K562 (cell line): ENCODE results near the gene AIG1. TPM values are rescaled to one million over a fixed set of nuclear protein-coding genes. Genes with fewer than 3 reads are reported as not detected.
A peak's percentile ranks its signal among the peaks of the same experiment; 100 is the strongest.

ENCODE experiments used
- ATAC-seq: fragments of 200-7000 bp; cut with Tn5 transposase; 3 replicates; pipeline ENCODE4 v1.9.1; 2020; ENCODE audit warnings: moderate library complexity
- BruUV-seq: library from RNA; stranded (reverse); fragments of 400-500 nt; replicated peaks from 2 replicates; lab custom pipeline; 2021; lab: Mats Ljungman, UMichigan
- CTCF ChIA-PET: fragments of 300-600 bp; formaldehyde crosslinking; extraction: SDS; loops from one replicate; lab custom pipeline; 2021; ENCODE audit warnings: low intra/inter-chr PET ratio; lab: Yijun Ruan, JAX
- POLR2A ChIA-PET: fragments of 300-600, 350-650 bp; sonication (Branson Sonifier 250); formaldehyde crosslinking; extraction: SDS; loops from one replicate; lab custom pipeline; 2021; ENCODE audit warnings: antibody characterized with exemption, inconsistent platforms; lab: Yijun Ruan, JAX
- DNase-seq, 4 experiments: peaks; one replicate each; pipeline versions ENCODE4 v3.0.0 to v3.0.0-alpha.2; 2011 to 2018; ENCODE audit warnings: low spot score in 3 of 4, mixed read lengths in 3 of 4; ENCODE audit errors: extremely low read depth in 1 of 4
- FAIRE-seq: peaks from 2 replicates; lab custom pipeline; 2011; peaks lifted over from hg19 to GRCh38; lab: Jason Lieb, UNC
- H2AFZ ChIP-seq: 2 replicates; pipeline ENCODE4 v1.6.0; 2011; ENCODE audit warnings: low read depth, low read length, control low read depth, inconsistent platforms
- H3K27ac ChIP-seq: fragments of 200-600 bp; 3 replicates; pipeline ENCODE4 v1.8.0; 2011; ENCODE audit warnings: low read depth, mild to moderate bottlenecking, control low read depth, inconsistent platforms, low read length, moderate library complexity, mixed read lengths; ENCODE audit errors: extremely low read depth
- H3K27me3 ChIP-seq, 2 experiments: fragments of 300-600 bp in 1 of 2; 2 replicates in 1 of 2; 3 replicates in 1 of 2; pipeline versions ENCODE4 v1.6.0 to v1.8.0; 2011; ENCODE audit warnings: inconsistent platforms in 2 of 2, low read length in 2 of 2, mild to moderate bottlenecking in 1 of 2, mixed read lengths in 1 of 2, moderate library complexity in 1 of 2; ENCODE audit not compliant: control insufficient read depth in 2 of 2, insufficient read depth in 2 of 2
- H3K36me3 ChIP-seq: fragments of 300-600 bp; 3 replicates; pipeline ENCODE4 v1.8.0; 2011; ENCODE audit warnings: mild to moderate bottlenecking, low read length, inconsistent platforms; ENCODE audit not compliant: control insufficient read depth, insufficient read depth
- H3K4me1 ChIP-seq, 2 experiments: fragments of 200-600 bp in 1 of 2; replicated peaks in 1 of 2; 2 replicates in 1 of 2; 3 replicates in 1 of 2; pipeline versions ENCODE4 v1.5.1 to v1.8.0; 2011; ENCODE audit warnings: inconsistent platforms in 2 of 2, low read length in 2 of 2, mild to moderate bottlenecking in 1 of 2, mixed read lengths in 1 of 2, moderate library complexity in 1 of 2; ENCODE audit not compliant: control insufficient read depth in 2 of 2, insufficient read depth in 2 of 2
- H3K4me2 ChIP-seq: 2 replicates; pipeline ENCODE4 v1.6.1; 2011; ENCODE audit warnings: low read length, control low read depth, inconsistent platforms, mixed read lengths; ENCODE audit not compliant: insufficient read depth
- H3K4me3 ChIP-seq: fragments of 200-600 bp; sonication (generic), shearing (Covaris generic); 2 replicates; pipeline ENCODE4 v1.5.1; 2016; ENCODE audit warnings: control low read depth, inconsistent platforms
- H3K79me2 ChIP-seq: fragments of 200-600 bp; 3 replicates; pipeline ENCODE4 v1.8.0; 2011; ENCODE audit warnings: low read length, inconsistent platforms; ENCODE audit not compliant: control insufficient read depth, insufficient read depth
- H3K9ac ChIP-seq, 2 experiments: 2 replicates each; pipeline versions ENCODE4 v1.6.0 to v1.6.1; 2011; ENCODE audit warnings: low read depth in 2 of 2, low read length in 2 of 2, control low read depth in 1 of 2, inconsistent platforms in 1 of 2, mild to moderate bottlenecking in 1 of 2, mixed read lengths in 1 of 2; ENCODE audit not compliant: insufficient read depth in 1 of 2
- H3K9me1 ChIP-seq: one replicate; pipeline ENCODE4 v1.6.0; 2011; ENCODE audit warnings: inconsistent platforms, mild to moderate bottlenecking, low read length, moderate library complexity; ENCODE audit not compliant: control insufficient read depth, insufficient read depth
- H3K9me3 ChIP-seq: replicated peaks from 2 replicates; pipeline ENCODE4 v1.5.1; 2011; ENCODE audit warnings: low read depth, low read length, inconsistent platforms; ENCODE audit not compliant: control insufficient read depth, insufficient read depth
- H4K20me1 ChIP-seq: replicated peaks from 2 replicates; pipeline ENCODE4 v1.6.1; 2011; ENCODE audit warnings: low read length, inconsistent platforms, mixed read lengths; ENCODE audit not compliant: control insufficient read depth, insufficient read depth
- ATF6 ChIP-seq: sonication (generic); formaldehyde crosslinking; IDR thresholded peaks from 2 replicates; pipeline ENCODE4 v1.4.0; 2020; ENCODE audit warnings: mild to moderate bottlenecking, missing genetic modification reagents
- BCLAF1 ChIP-seq, 2 experiments: fragments of 450-650 bp in 1 of 2; IDR thresholded peaks; 2 replicates each; pipeline ENCODE4 v1.6.1; 2011 to 2017; ENCODE audit warnings: low read depth in 2 of 2, antibody characterized with exemption in 1 of 2, borderline replicate concordance in 1 of 2, low read length in 1 of 2, mild to moderate bottlenecking in 1 of 2, mixed read lengths in 1 of 2; ENCODE audit not compliant: control insufficient read depth in 1 of 2
- ETV6 ChIP-seq, 3 experiments: fragments of 150-350 bp in 1 of 3; sonication (generic) in 1 of 3; formaldehyde crosslinking in 1 of 3; IDR thresholded peaks; 2 replicates each; pipeline versions ENCODE4 v1.6.1 to v1.8.0; 2014 to 2022; ENCODE audit warnings: borderline replicate concordance in 2 of 3, low read depth in 2 of 3, antibody characterized with exemption in 1 of 3, low read length in 1 of 3, mild to moderate bottlenecking in 1 of 3, missing genetic modification reagents in 1 of 3
- GATAD2A ChIP-seq: fragments of 450-650 bp; IDR thresholded peaks from 2 replicates; pipeline ENCODE4 v1.6.1; 2017
- MCM2 ChIP-seq: fragments of 450-650 bp; IDR thresholded peaks from 2 replicates; pipeline ENCODE4 v1.6.1; 2017; ENCODE audit warnings: low read depth, mild to moderate bottlenecking
- RFX7 ChIP-seq: fragments of 250-450 bp; sonication (Bioruptor Pico); IDR thresholded peaks from 2 replicates; pipeline ENCODE4 v1.5.1; 2021; ENCODE audit warnings: mild to moderate bottlenecking
- SP2 ChIP-seq: IDR thresholded peaks from 2 replicates; pipeline ENCODE4 v1.6.1; 2011; ENCODE audit warnings: mild to moderate bottlenecking, low read depth, low read length, moderate library complexity; ENCODE audit not compliant: poor library complexity, severe bottlenecking; ENCODE audit errors: extremely low read depth
- TCFL5 ChIP-seq: fragments of 250-450 bp; sonication (Bioruptor Pico); conservative IDR thresholded peaks from 2 replicates; pipeline ENCODE4 v1.6.1; 2021; ENCODE audit warnings: mild to moderate bottlenecking, moderate library complexity, matching md5 sums
- TFAM ChIP-seq: fragments of 250-450 bp; sonication (Bioruptor Pico); conservative IDR thresholded peaks from 2 replicates; pipeline ENCODE4 v1.5.0; 2021; ENCODE audit warnings: mild to moderate bottlenecking, moderate library complexity
- ZBTB2 ChIP-seq: fragments of 450-650 bp; IDR thresholded peaks from 2 replicates; pipeline ENCODE4 v1.6.1; 2016; ENCODE audit warnings: antibody characterized with exemption
- ZMIZ1 ChIP-seq, 2 experiments: fragments of 150-350 bp in 1 of 2; IDR thresholded peaks; 2 replicates each; pipeline ENCODE4 v1.6.1; 2012 to 2016; ENCODE audit warnings: low read depth in 2 of 2, low read length in 2 of 2, mild to moderate bottlenecking in 1 of 2, moderate library complexity in 1 of 2
- WGBS: fragments of 100-300 bp; shearing (Covaris generic); methylation state at CpG from one replicate; pipeline ENCODE4 v1.1.6; 2016; ENCODE audit warnings: low coverage, mixed read lengths; ENCODE audit not compliant: insufficient coverage; ENCODE audit errors: missing lambda C conversion rate; 5-methylcytosine and 5-hydroxymethylcytosine counted together
- in situ Hi-C: fragments of 300-500 bp; cut with MboI; formaldehyde crosslinking; loops from 4 replicates; pipeline ENCODE4 v1.15.0; 2018; ENCODE audit warnings: inconsistent platforms, mixed read lengths
- intact Hi-C: fragments of 100-400 bp; cut with micrococcal nuclease; formaldehyde crosslinking; loops from 2 replicates; pipeline ENCODE4 v1.14.2; 2022
- polyA plus RNA-seq, 8 experiments: library from polyadenylated mRNA; depleted of rRNA in 4 of 8; stranded (reverse) in 5 of 8; unstranded in 3 of 8; fragments of >200 nt; fragmentation: Nextera tagmentation in 2 of 8; fragmentation: Illumina TruSeq in 1 of 8; extraction: Ambion mirVana in 2 of 8; extraction: Trizol in 1 of 8; gene quantifications; 2 replicates each; pipeline versions ENCODE4 v1.2.1 to v1.2.3, GENCODE V29; 2011 to 2014; ENCODE audit warnings: inconsistent platforms in 1 of 8, missing spikeins in 1 of 8
- total RNA-seq, 7 experiments: library from RNA; depleted of rRNA in 6 of 7; stranded (reverse); fragments of >200 nt in 6 of 7; fragmentation: Illumina TruSeq in 2 of 7; extraction: Trizol in 2 of 7; gene quantifications; 2 replicates each; pipeline versions ENCODE4 v1.2.1 to v1.2.3, GENCODE V29; 2011 to 2021; ENCODE audit warnings: low replicate concordance in 1 of 7

The AIG1 gene
- total and polyA plus RNA-seq, 9 of the 15 experiments (the other 6 are each of a cell fraction or from before 2014, with no cell fraction given) = 74.8 to 333 (median 127) TPM

GRCh38 chr6:143362192-143362558 is 301.5 kb downstream of the AIG1 start:
- Histone ChIP-seq H3K4me1 (no peaks in the 10 kb centered on the region), H4K20me1 (no peaks in the 10 kb centered on the region), H3K36me3 (no peaks in the 10 kb centered on the region), H3K79me2 (no peaks in the 10 kb centered on the region), H3K9me3 (no peaks in the 10 kb centered on the region), H3K4me3 (no peak overlapping the region), H3K4me2 (no peak overlapping the region), H2AFZ (no peak overlapping the region), H3K27ac (no peak overlapping the region), H3K9ac (no peak overlapping the region), H3K9me1 (no peaks in the 10 kb centered on the region), H3K27me3 (peaks cover 5 to 8% of the 10 kb centered on the region in 2 experiments; a peak in 3 of 5 replicates)
- no peak for DNase-seq
- intact Hi-C loops = no loop called here
- in situ Hi-C loops = no loop called here
- WGBS = 2% methylated on average over 2 of the region's 2 CpGs
- POLR2A ChIA-PET = no interaction called here
- no TSS peak for BruUV-seq
- FAIRE-seq = peak; percentile 56
- CTCF ChIA-PET = no interaction called here
- ATAC-seq = no peak
- TF ChIP-seq ZMIZ1 (IDR thresholded peaks at IDR 0.05; ENCODE audit: low read depth in 2 of 2, low read length in 2 of 2) (no peak), BCLAF1 (IDR thresholded peaks at IDR 0.05; ENCODE audit: borderline replicate concordance in 1 of 2, control insufficient read depth in 1 of 2, low read depth in 2 of 2, low read length in 1 of 2) (no peak), ATF6 (CRISPR knock-in tag) (no peak), TCFL5 (CRISPR knock-in tag) (no peak), ZBTB2 (no peak), SP2 (no peak), RFX7 (CRISPR knock-in tag) (no peak), MCM2 (no peak), GATAD2A (no peak), TFAM (CRISPR knock-in tag) (no peak), ETV6 (IDR thresholded peaks at IDR 0.05; ENCODE audit: borderline replicate concordance in 1 of 2, low read depth in 2 of 2, low read length in 1 of 2) (no peak), ETV6 (CRISPR knock-in tag; IDR thresholded peaks at IDR 0.05; ENCODE audit: borderline replicate concordance) (no peak)
